Cerebellar nuclear complex (tissue), 1 donor: ENCODE measurements around the gene MRPL53.

Experiments used
- DNase-seq, 2 experiments: peaks; one replicate each; lab custom pipeline; 2025; lab: John Stamatoyannopoulos, UW

The MRPL53 gene

DNA sequence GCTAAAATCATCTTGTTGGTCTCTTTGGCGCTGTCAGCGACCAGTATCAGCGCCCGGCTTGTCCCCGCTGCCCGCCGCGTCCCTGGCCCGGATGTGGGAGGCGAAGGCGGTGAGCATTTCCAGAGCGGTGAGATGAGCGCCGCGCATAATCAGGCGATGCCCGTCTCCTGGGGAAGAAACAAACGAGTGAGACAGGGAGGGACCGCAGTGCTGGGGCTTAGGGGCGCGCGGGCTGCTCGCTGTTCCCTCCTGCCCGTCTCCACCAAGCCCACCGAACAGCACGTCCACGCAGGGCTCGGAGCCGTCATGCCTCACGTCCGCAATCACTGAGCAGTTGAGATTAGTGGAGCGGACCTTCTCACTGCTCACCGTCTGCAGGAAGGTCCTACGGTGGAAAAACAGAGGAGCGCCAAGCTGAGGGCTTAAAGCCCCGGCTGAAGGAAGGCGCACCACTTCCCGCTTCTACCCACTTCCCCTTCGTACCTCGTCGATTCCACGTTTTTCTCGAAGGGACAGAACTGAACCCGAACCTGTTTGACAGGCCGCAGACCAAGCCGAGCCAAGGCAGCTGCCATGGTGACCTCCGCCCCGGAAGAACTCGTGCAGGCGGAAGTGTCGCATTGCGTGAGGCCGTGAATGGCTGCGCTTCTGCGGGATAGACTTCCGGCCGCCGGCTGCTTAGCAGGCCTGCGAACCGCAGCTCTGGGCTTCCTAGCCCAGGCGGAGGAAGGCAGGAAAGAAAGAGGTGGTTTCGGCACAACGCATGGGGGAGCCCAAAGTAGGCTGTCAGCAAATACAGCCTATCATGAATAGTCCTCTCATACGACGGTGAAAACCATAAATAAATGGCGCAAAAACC is at the start of gene MRPL53:
TSS of gene MRPL53 (minus strand) at position 595 of the 859 bp plus-strand sequence. CDS start at position 575, 20 bp downstream.
- peak; percentile 6 to 78 for DNase-seq

GRCh38 chr2:74516650-74517049 is 44.2 kb upstream of the MRPL53 start:
- no peak for DNase-seq

DNA sequence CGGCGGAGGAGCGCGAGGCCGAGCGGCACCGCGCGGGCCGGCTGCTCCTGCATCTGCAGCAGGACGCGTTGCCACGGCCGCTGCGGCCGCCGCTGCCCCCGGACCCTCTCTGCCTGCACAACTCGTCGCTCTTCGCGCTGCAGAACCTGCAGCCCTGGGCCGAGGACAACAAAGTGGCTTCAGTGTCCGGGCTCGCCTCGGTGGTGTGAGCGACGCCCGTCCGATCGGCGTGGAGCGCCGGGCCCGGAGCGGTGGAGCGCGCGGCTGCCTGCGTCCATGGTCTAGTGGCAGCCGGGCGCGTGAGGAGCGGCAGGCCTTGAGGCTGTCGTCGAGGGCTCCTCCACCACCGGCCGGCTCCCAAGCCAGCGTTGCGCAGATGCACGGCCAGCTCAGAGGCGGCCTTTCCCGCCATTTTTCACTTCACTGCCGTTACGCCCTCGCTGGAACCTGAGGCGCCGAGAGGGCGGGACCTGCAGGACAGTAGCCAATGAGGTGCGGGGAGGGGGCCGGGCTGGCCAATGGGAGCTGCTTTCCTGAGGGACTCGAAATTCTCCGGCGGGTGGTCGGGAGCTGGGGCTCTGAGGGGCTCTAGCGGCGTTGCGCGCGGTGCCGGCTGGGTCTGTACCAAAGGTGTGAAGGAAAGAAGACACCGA is 43.6 kb upstream of the MRPL53 start:
- DNase-seq, result no peak

DNA sequence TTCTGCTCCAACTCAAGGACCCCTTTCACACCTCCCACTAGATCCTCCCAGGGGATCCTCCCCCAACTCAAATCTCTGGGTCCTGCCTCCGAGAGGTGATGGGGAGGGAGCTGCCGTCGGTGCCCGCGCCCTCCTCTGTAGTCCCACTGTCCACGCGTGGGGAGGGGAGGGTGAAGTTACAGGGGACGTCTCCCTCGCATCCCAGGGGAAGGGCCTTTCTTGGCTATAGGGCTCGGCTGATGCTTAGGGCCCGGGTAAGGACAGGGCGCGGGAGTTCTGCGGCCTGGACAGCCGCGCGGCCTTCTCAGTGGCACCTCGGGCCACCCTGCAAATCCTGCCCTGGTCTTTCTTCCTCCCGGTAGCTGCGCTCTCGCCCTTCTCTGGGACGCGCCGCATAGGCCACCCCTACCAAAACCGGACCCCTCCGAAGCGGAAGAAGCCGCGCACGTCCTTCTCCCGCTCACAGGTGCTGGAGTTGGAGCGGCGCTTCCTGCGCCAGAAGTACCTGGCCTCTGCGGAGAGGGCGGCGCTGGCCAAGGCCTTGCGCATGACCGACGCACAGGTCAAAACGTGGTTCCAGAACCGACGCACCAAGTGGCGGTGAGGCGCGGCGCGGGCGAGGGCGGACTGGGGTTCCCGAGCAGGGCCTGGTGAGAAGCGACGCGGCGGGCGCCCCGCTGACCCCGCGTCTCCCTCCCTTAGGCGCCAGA is 42.9 kb upstream of the MRPL53 start:
- no peak for DNase-seq

DNA sequence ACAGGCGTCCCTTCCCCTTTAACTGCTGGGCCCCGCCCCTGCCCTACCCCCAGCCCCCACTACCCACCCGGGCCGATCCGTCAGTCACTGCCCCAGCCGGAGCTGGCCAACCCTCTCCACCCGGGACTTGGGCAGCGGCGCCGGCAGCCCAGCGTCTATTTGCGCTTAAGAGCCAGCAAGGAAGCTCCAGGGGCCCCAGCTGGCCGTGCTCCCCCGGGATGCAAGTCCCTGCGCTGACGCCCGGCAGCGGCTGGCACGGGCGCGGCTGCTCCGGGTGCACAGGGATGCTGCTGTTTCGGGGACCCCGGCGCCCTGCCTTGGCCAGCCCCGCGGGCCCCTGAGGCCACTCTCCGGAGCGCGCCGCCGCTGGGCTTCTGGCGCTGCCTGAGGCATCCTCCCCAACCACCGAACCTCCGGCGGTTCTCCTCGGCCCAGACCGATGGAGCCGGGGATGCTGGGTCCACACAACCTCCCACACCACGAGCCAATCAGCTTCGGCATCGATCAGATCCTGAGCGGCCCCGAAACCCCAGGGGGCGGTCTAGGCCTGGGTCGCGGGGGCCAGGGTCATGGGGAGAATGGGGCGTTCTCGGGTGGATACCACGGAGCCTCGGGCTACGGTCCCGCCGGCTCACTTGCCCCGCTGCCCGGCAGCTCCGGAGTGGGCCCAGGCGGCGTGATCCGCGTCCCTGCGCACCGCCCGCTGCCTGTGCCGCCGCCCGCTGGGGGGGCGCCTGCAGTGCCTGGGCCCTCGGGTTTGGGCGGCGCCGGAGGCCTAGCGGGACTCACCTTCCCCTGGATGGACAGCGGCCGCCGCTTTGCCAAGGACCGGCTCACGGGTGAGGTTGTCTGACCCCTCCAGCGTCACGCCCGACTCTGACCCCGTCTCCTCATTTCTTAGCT is 42.1 kb upstream of the MRPL53 start, which contains the start of gene TLX2:
TSS of gene TLX2 (plus strand) at position 83 of the 903 bp plus-strand sequence. CDS start at position 440, 357 bp downstream.
- DNase-seq, result no peak

DNA sequence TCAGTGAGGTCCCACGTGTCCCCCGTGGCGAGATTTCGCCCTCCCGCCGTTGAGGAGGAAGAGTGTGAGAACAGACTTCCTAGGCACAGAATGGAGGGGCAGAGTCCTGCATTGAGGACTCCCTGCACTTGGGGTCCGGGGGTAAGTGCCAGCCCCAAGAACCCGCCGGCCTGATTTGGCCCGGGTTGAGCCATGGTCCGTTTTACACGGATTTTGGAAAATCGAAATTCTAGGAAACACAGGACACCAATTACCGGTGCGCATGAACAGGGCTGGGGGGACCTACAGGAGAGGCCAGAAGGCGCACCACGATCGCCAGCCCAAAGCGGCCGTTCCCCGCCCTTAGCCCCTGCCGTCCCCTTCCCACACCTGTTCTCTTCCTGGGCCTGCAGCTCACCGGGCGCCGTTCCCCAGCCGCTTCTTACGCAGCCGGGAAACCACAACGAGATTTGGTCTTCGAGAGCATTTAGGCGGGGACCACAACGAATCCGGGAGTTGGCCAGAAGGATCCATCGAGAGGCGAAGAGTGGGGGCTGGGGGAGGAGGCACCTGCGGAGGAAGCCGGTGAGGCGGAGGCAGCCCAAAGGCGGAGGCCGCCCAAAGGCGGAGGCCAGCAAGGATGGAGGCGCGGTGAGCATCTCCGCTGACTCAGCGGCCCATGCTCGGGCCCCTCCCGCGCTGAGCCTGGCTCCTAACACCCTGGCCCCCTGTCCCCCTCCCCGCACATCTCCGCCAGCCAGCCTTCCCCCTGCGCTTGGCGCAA is 41.3 kb upstream of the MRPL53 start:
- DNase-seq, result no peak

GRCh38 chr2:74512744-74513604 is 40.5 kb upstream of the MRPL53 start:
- no peak for DNase-seq

GRCh38 chr2:74511104-74511989 is 38.9 kb upstream of the MRPL53 start:
- no peak for DNase-seq

DNA sequence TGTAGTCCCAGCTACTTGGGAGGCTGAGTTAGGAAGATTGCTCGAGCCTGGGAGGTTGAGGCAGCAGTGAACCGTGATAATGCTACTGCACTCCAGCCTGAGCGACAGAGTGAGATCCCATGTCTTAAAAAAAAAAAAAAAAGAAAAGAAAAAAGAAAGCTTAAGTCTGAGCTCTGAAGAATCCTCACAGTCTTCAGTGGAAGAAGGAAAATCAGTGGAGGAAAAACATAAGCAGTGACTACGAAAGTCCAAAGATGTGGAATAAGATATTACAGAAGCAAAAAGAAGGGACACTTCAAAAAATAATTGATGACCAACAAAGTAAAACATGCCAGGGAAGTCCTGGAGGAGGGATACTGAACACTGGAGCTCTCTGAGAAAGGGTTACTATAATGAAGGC is 37.8 kb upstream of the MRPL53 start:
- DNase-seq, result no peak

DNA sequence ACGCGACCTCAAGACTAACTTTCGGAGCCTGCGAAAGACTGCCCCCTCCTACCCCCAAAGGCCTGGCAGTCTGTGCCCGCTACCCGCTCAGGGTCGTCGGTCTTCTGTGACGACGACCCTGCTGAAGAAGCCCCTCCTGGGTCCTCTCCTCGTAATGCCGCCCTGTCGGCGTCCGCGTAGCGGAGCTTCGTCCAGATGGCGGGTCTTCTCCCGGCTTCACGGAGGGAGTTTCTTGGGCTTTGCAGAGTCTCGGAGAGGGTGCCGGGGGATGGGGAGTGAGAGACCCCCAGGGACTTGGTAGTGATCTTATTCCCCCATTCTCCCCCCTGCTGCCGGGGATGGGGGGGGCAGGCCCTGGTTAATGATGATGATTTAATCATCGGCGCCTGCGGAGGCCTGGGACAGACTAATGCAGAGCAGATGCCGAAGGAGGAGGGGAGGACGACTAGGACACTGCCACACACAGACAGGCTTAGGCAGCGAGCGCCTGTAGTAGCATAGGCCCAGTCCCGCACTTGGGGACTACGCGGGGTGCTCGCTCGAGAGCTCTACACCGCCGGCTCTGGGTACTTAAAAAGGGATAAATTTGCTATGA is 35.5 kb upstream of the MRPL53 start:
- DNase-seq, result no peak

DNA sequence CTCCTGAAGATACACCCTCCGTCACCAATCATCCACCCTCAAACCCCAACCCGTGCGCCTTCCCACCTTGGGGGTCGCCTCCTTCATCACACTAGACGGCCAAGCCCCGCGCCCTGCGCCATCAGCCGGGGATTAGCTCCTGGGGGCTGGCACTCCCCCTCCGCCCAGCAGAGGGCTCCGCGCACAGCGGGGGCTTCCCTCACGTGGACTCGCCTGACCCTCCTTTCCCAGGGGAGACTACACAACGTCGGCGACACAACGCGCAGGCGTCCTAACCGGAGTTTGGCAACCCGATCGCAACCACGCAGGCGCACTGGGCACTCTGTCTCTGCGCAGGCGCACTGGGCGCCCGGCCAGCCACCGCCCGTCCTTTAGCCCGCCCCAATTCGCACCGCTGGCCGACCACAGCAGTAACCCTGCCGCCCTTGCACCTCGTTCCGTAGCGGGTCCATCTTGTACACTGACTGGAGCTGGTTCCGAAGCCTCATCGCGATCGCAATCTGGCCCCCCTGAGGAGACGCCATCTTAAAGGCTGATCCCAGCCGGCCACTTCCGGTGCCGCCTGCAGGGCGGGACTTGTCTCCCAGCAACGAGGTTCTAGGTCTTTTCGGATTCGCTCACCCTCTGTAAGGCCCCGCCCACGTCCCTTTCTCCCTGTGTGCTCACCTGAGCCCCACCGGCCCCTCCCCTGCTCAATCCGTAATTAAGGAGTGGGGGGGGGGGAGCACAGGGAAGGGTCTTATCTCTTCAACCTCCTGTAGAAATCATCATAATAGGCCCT is 34.9 kb upstream of the MRPL53 start, which contains the start of gene PCGF1:
TSS of gene PCGF1 (minus strand) at position 551 of the 781 bp plus-strand sequence. CDS start at position 524, 27 bp downstream.
- peak; percentile 82 to 95 for DNase-seq

DNA sequence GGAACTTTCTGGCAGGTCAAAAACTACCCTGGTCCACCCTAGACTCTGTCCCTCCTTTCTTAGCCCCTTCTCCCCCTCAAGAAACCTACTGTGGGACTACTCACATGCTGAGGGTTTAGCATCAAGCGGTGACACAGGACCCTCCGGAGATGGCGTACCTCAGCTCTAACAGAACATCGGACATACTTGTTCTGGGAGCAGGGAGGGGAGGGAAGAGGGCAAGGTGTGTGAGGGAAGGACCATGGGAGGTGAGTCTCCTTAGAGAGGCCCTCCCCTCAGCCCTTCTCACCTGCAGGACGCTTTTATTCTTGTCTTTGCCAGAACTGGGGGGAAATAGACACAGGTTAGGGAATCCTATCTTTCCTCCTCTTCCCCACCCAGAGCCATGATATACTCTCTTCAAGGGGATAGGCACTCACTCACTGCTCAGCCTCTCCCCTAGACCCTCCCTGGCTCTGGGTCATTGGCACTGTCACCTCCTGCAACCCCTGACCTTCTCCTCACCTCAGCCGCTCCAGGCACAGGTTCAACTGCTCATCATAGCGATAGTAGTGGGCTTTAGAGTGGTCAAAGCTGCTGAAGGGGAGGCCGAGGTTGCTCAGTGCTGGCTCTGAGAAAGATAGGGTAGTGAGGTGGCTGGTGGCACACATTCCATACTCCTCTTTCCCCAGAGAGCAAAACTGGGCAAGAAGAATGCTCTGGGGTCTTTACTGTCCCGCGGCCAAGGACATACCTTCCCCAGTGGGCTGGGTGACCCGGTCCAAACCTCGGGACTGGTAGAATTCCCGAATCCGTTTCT is 33.2 kb upstream of the MRPL53 start:
- DNase-seq, result no peak

DNA sequence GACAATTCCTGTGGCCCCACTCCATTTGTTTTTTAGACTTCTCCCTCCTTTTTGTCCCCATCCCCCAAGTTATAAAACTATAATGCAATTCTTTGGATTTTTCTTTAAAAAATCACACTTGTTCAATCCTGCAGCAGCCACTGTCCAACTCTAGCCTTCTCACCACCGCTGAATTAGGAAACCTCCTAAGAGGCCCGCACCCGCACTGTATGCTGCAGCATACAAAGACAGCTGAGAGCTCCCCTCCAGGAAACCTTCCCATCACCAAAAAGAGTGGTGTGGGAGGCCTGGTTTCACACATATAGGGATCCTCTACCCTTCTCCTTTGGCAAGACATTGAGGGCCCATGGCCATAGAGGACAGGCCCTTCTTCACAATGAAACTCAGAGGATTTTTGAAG is 32.1 kb upstream of the MRPL53 start:
- DNase-seq, result no peak

GRCh38 chr2:74503506-74504475 is 31.3 kb upstream of the MRPL53 start:
- no peak for DNase-seq
